Stimulated activated CD8-positive, alpha-beta memory T cell treated with anti-CD3 and anti-CD28 coated beads, Interleukin-7, amount 100 ng/mL, for 48 hours (primary cell): ENCODE measurements around the gene CLDN8.

Source experiments
- DNase-seq, 2 donors: peaks; one replicate each; pipeline ENCODE4 v3.0.0-alpha.2; 2020; ENCODE audit warnings: low read depth in 1 of 2; ENCODE audit errors: extremely low read depth in 1 of 2

Gene CLDN8

GRCh38 chr21:30206551-30207251, 9.2 kb downstream of the CLDN8 start:
- DNase-seq, result no peak

- DNase-seq, result no peak
These were observed 15.9 kb downstream of the CLDN8 start for GRCh38 chr21:30200000-30200399.

GRCh38 chr21:30194701-30195299, 21.1 kb downstream of the CLDN8 start:
- DNase-seq, result no peak

- DNase-seq, result no peak
These were observed 22.7 kb downstream of the CLDN8 start for GRCh38 chr21:30193201-30193600.

- no peak for DNase-seq
These were observed 25.3 kb downstream of the CLDN8 start for GRCh38 chr21:30190554-30190953.

- DNase-seq, result no peak
These were observed 26.1 kb downstream of the CLDN8 start for GRCh38 chr21:30189773-30190172.

GRCh38 chr21:30186242-30186641, 29.7 kb downstream of the CLDN8 start:
- DNase-seq, result no peak

- DNase-seq, result no peak
These were observed 47.8 kb downstream of the CLDN8 start for GRCh38 chr21:30168086-30168485.

GRCh38 chr21:30166705-30167104, 49.2 kb downstream of the CLDN8 start, which contains the start of gene CLDN17:
Gene CLDN17 (minus strand): TSS chr21:30166805. CDS start chr21:30166617, 188 bp downstream.
- DNase-seq, result no peak

- DNase-seq, result no peak
These were observed 49.7 kb downstream of the CLDN8 start for GRCh38 chr21:30166171-30166570.

- no peak for DNase-seq
These were observed 51.1 kb downstream of the CLDN8 start for GRCh38 chr21:30164796-30165195.
